A549 (cell line): ENCODE data around the gene ARHGEF16. TPM values are rescaled to one million over a fixed set of nuclear protein-coding genes. Genes with fewer than 3 reads are reported as not detected.

Experiments
- ATAC-seq, 2 experiments: fragments of 200-7000 bp in 1 of 2; fragments of >200 bp in 1 of 2; cut with Nextera tagmentation in 1 of 2; cut with Tn5 transposase in 1 of 2; 3 replicates each; pipeline versions ENCODE4 v1.8.0 to v1.9.1; 2018 to 2020; ENCODE audit warnings: mild to moderate bottlenecking in 1 of 2, moderate library complexity in 1 of 2
- CTCF ChIA-PET: fragments of 300-600 bp; sonication (Branson Sonifier 250); formaldehyde crosslinking; extraction: SDS; loops from one replicate; lab custom pipeline; 2021; ENCODE audit warnings: antibody characterized with exemption, inconsistent platforms; lab: Yijun Ruan, JAX
- POLR2A ChIA-PET: fragments of 350-600 bp; formaldehyde crosslinking; extraction: SDS; loops from one replicate; lab custom pipeline; 2021; ENCODE audit warnings: antibody characterized with exemption, inconsistent platforms; lab: Yijun Ruan, JAX
- DNase-seq, 2 experiments: peaks; one replicate each; pipeline versions ENCODE4 v3.0.0 to v3.0.0-alpha.2; 2011 to 2016; ENCODE audit warnings: low read depth in 1 of 2, low spot score in 1 of 2
- FAIRE-seq: peaks from 2 replicates; lab custom pipeline; 2011; peaks lifted over from hg19 to GRCh38; lab: Jason Lieb, UNC
- H3K27ac ChIP-seq, 2 experiments: fragments of >200 bp; sonication (Bioruptor Twin); formaldehyde crosslinking; 3 replicates each; pipeline ENCODE4 v1.5.1; 2016 to 2017
- H3K4me1 ChIP-seq: fragments of >200 bp; sonication (Bioruptor Twin); formaldehyde crosslinking; 3 replicates; pipeline ENCODE4 v1.6.1; 2016
- H3K4me2 ChIP-seq: fragments of >200 bp; sonication (Bioruptor Twin); formaldehyde crosslinking; 3 replicates; pipeline ENCODE4 v1.6.1; 2016
- H3K4me3 ChIP-seq: fragments of >200 bp; sonication (Bioruptor Twin); formaldehyde crosslinking; 3 replicates; pipeline ENCODE4 v1.5.1; 2016
- H3K9me3 ChIP-seq: fragments of >200 bp; sonication (Bioruptor Twin); formaldehyde crosslinking; 3 replicates; pipeline ENCODE4 v1.6.1; 2016
- ATOH8 ChIP-seq: fragments of 250-450 bp; sonication (Bioruptor Pico); IDR thresholded peaks from 2 replicates; pipeline ENCODE4 v1.5.0; 2020; ENCODE audit warnings: low read depth, mild to moderate bottlenecking, moderate library complexity
- CHD2 ChIP-seq: fragments of 150-350 bp; IDR thresholded peaks from 2 replicates; pipeline ENCODE4 v1.6.1; 2014; ENCODE audit warnings: low read length; ENCODE audit not compliant: partially characterized antibody
- E2F6 ChIP-seq: IDR thresholded peaks from 2 replicates; pipeline ENCODE4 v1.6.1; 2012; ENCODE audit warnings: low read depth, borderline replicate concordance
- EHMT2 ChIP-seq: fragments of 200-600 bp; sonication (generic); IDR thresholded peaks from 2 replicates; pipeline ENCODE4 v1.6.1; 2016; ENCODE audit warnings: antibody characterized with exemption, low read depth, mild to moderate bottlenecking, moderate library complexity
- GATA3 ChIP-seq: IDR thresholded peaks from 2 replicates; pipeline ENCODE4 v1.6.1; 2012; ENCODE audit warnings: borderline replicate concordance
- HDAC2 ChIP-seq: fragments of 200-600 bp; sonication (generic); IDR thresholded peaks from 2 replicates; pipeline ENCODE4 v1.6.1; 2016
- HEYL ChIP-seq: fragments of 250-450 bp; sonication (Bioruptor Pico); IDR thresholded peaks from 2 replicates; pipeline ENCODE4 v1.8.0; 2021; ENCODE audit warnings: mild to moderate bottlenecking, moderate library complexity
- HOXA7 ChIP-seq: fragments of 250-450 bp; sonication (Bioruptor Pico); IDR thresholded peaks from 2 replicates; pipeline ENCODE4 v1.5.0; 2020; ENCODE audit warnings: mild to moderate bottlenecking, moderate library complexity
- MYC ChIP-seq: IDR thresholded peaks from 2 replicates; pipeline ENCODE4 v1.6.1; 2012; ENCODE audit warnings: mild to moderate bottlenecking, inconsistent platforms, low read length, improper control_type of control experiment, borderline replicate concordance
- NFE2L2 ChIP-seq: fragments of 150-350 bp; conservative IDR thresholded peaks from 2 replicates; pipeline ENCODE4 v1.6.1; 2014; ENCODE audit warnings: low read length
- PHF8 ChIP-seq: fragments of 200-600 bp; sonication (generic); IDR thresholded peaks from 2 replicates; pipeline ENCODE4 v1.6.1; 2016; ENCODE audit warnings: low read depth, mild to moderate bottlenecking, antibody characterized with exemption, moderate library complexity, borderline replicate concordance
- RAD21 ChIP-seq, 2 experiments: fragments of >200 bp in 1 of 2; sonication (Bioruptor Twin) in 1 of 2; formaldehyde crosslinking in 1 of 2; IDR thresholded peaks in 1 of 2; conservative IDR thresholded peaks in 1 of 2; 2 replicates in 1 of 2; 3 replicates in 1 of 2; pipeline ENCODE4 v1.6.1; 2012 to 2018; ENCODE audit warnings: inconsistent platforms in 1 of 2
- RCOR1 ChIP-seq: fragments of 150-350 bp; IDR thresholded peaks from 2 replicates; pipeline ENCODE4 v1.6.1; 2014; ENCODE audit warnings: antibody characterized with exemption, low read length, low read depth
- REST ChIP-seq: fragments of 200-600 bp; sonication (generic); IDR thresholded peaks from 2 replicates; pipeline ENCODE4 v1.6.1; 2016; ENCODE audit warnings: antibody characterized with exemption, mild to moderate bottlenecking, moderate library complexity
- RFX5 ChIP-seq: fragments of 450-650 bp; IDR thresholded peaks from 2 replicates; pipeline ENCODE4 v1.7.1; 2014; ENCODE audit warnings: antibody characterized with exemption, mild to moderate bottlenecking, moderate library complexity
- SREBF2 ChIP-seq: fragments of 450-650 bp; IDR thresholded peaks from 2 replicates; pipeline ENCODE4 v1.6.1; 2014; ENCODE audit warnings: mild to moderate bottlenecking, moderate library complexity
- TP53 ChIP-seq: fragments of 250-450 bp; sonication (Bioruptor Pico); IDR thresholded peaks from 2 replicates; pipeline ENCODE4 v1.5.0; 2021; ENCODE audit warnings: mild to moderate bottlenecking, moderate library complexity
- ZFP36 ChIP-seq: fragments of 450-650 bp; IDR thresholded peaks from 2 replicates; pipeline ENCODE4 v1.6.1; 2014; ENCODE audit warnings: borderline replicate concordance; ENCODE audit not compliant: partially characterized antibody
- ZNF302 ChIP-seq: fragments of 250-450 bp; sonication (Bioruptor Pico); IDR thresholded peaks from 2 replicates; pipeline ENCODE4 v1.9.0; 2021; ENCODE audit warnings: inconsistent platforms, mild to moderate bottlenecking, moderate library complexity
- ZSCAN20 ChIP-seq: fragments of 250-450 bp; sonication (Bioruptor Pico); IDR thresholded peaks from 2 replicates; pipeline ENCODE4 v1.8.0; 2022; ENCODE audit warnings: mild to moderate bottlenecking, moderate library complexity
- WGBS: methylation state at CpG from one replicate; pipeline ENCODE4 v1.1.6; 2017; ENCODE audit errors: missing lambda C conversion rate; 5-methylcytosine and 5-hydroxymethylcytosine counted together
- polyA plus RNA-seq, 4 experiments: library from polyadenylated mRNA; depleted of rRNA in 3 of 4; stranded (reverse); fragments of >200 nt; fragmentation: RNase III in 1 of 4; extraction: RNeasy Plus Mini Kit Qiagen cat#74134 plus additional on column Dnase treatment in 1 of 4; gene quantifications; 2 replicates in 3 of 4; 3 replicates in 1 of 4; pipeline ENCODE4 v1.2.3, GENCODE V29; 2011 to 2017

Gene ARHGEF16
- polyA plus RNA-seq, 2 of the 4 experiments (the other 2 are of a cell fraction): 1.4 to 3.2 TPM

GRCh38 chr1:3466366-3467075 is 12.1 kb downstream of the ARHGEF16 start (continued):
- TF ChIP-seq REST (no peak), RFX5 (no peak), ZFP36 (no peak)

GRCh38 chr1:3467096-3468036 is 12.9 kb downstream of the ARHGEF16 start:
- Histone ChIP-seq H3K9me3 (no peaks in the 10 kb centered on the region), H3K27ac (no peak overlapping the region), H3K4me2 (no peak overlapping the region), H3K4me1 (peaks cover 12% of the 10 kb centered on the region), H3K4me3 (no peak overlapping the region)
- ATAC-seq (no peak), DNase-seq (no peak), FAIRE-seq (no peak)
- 82% methylated on average over 4 of the region's 35 CpGs for WGBS
- POLR2A ChIA-PET: no interaction called here
- CTCF ChIA-PET: interaction anchor here (0.9 to 4.0 kb wide), 3 partner anchors 15 to 23 kb away, joined by 3 to 26 read pairs (median 3); no protein-coding TSS in a partner anchor
- TF ChIP-seq RCOR1: no peak
- no peak for TF ChIP-seq GATA3
- TF ChIP-seq NFE2L2: no peak
- no peak for TF ChIP-seq RFX5
- no peak for TF ChIP-seq HEYL (CRISPR knock-in tag)
- TF ChIP-seq MYC: no peak
- TF ChIP-seq CHD2: no peak
- no peak for TF ChIP-seq HDAC2
- TF ChIP-seq EHMT2: no peak
- TF ChIP-seq ZNF302: no peak

GRCh38 chr1:3468236-3469103 is 14.0 kb downstream of the ARHGEF16 start:
- DNase-seq: no peak
- ChIA-PET CTCF (interaction anchor here (0.6 to 4.0 kb wide), 5 partner anchors 16 to 161 kb away, joined by 3 to 26 read pairs (median 3); no protein-coding TSS in a partner anchor), POLR2A (no interaction called here)
- TF ChIP-seq SREBF2: no peak
- no peak for TF ChIP-seq PHF8
- no peak for TF ChIP-seq RCOR1
- no peak for TF ChIP-seq HOXA7
- TF ChIP-seq E2F6: no peak
- TF ChIP-seq ZSCAN20 (CRISPR knock-in tag): no peak
- no peak for TF ChIP-seq RAD21 (conservative IDR thresholded peaks at IDR 0.05 in 1 of 2, IDR thresholded peaks at IDR 0.05 in 1 of 2)
- no peak for TF ChIP-seq TP53
- no peak for TF ChIP-seq ATOH8 (CRISPR knock-in tag)
- TF ChIP-seq REST: no peak
- H3K9me3 ChIP-seq: no peaks in the 10 kb centered on the region
- H3K4me2 ChIP-seq: no peak overlapping the region
- 89% methylated on average over 16 of the region's 34 CpGs for WGBS
- ATAC-seq: no peak
- H3K27ac ChIP-seq: no peak overlapping the region
- no peak for FAIRE-seq
- no peak overlapping the region for H3K4me3 ChIP-seq
- peaks cover 12% of the 10 kb centered on the region for H3K4me1 ChIP-seq
